HG03097 (cell line): ENCODE measurements around the gene ZNF784.

Experiments used
- ATAC-seq: cut with Tn5 transposase; IDR thresholded peaks from one replicate; pipeline ENCODE4 v1.9.1; 2021; ENCODE audit not compliant: unreplicated experiment, low FRiP score

Gene ZNF784

DNA sequence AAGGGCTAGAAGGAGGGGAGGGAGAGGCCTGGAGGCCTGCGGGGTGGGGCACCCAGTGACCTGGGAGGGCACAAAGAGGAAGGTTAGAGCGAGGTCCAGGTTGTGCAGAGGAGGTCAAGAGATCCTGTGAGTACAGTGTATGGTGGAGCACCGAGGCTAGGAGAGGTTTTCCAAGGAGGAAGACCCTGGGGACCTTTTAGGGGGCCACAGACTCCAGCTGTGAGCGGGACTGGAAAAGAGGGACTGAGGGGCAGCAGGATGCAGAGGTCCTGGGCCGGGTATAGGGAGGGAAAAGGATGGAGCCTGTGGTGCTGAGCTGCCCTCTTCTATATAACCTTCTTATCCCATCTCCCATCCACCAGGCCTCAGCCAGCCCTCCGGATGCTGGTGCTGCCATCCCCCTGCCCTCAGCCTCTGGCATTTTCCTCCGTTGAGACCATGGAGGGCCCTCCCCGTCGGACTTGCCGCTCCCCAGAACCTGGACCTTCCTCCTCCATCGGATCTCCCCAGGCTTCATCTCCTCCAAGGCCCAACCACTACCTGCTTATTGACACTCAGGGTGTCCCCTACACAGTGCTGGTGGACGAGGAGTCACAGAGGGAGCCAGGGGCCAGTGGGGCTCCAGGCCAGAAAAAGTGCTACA is 19.9 kb upstream of the ZNF784 start:
- no peak for ATAC-seq

- no peak for ATAC-seq
Observed at GRCh38 chr19:55643887-55644176, 19.5 kb upstream of the ZNF784 start.

- no peak for ATAC-seq
Observed at GRCh38 chr19:55643003-55643886, 18.9 kb upstream of the ZNF784 start, which contains the start of gene ZNF581. ZNF581 (plus strand) TSS chr19:55643649; CDS start chr19:55644572, 923 bp downstream.

DNA sequence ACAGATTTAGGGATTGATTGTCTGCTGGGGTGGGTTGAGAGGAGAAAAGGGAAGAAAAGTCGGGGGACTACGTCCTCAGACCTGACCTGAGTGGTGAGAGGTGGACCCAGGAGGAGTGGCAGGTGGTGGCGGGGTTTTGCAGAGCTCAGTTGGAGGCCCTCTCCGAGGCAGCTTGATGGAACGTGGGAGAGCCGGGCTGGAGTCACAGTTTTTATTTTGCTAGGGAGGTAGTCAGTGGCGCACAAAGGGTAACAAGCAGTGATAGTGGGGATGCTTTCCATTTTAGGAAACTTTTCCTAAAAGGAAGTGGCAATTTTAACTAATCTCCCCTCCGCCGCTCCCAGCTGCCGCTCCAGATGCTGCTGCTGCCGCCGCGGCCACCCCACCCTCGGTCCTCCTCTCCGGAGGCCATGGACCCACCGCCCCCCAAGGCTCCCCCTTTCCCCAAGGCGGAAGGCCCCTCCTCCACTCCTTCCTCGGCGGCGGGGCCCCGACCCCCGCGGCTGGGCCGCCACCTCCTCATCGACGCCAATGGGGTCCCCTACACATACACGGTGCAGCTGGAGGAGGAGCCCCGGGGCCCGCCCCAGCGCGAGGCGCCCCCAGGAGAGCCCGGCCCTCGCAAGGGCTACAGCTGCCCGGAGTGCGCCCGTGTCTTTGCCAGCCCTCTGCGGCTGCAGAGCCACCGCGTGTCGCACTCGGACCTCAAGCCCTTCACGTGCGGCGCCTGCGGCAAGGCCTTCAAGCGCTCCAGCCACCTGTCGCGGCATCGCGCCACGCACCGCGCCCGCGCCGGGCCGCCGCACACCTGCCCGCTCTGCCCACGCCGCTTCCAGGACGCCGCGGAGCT is 18.0 kb upstream of the ZNF784 start:
- ATAC-seq: no peak

- no peak for ATAC-seq
Observed at GRCh38 chr19:55641426-55642152, 17.2 kb upstream of the ZNF784 start.

DNA sequence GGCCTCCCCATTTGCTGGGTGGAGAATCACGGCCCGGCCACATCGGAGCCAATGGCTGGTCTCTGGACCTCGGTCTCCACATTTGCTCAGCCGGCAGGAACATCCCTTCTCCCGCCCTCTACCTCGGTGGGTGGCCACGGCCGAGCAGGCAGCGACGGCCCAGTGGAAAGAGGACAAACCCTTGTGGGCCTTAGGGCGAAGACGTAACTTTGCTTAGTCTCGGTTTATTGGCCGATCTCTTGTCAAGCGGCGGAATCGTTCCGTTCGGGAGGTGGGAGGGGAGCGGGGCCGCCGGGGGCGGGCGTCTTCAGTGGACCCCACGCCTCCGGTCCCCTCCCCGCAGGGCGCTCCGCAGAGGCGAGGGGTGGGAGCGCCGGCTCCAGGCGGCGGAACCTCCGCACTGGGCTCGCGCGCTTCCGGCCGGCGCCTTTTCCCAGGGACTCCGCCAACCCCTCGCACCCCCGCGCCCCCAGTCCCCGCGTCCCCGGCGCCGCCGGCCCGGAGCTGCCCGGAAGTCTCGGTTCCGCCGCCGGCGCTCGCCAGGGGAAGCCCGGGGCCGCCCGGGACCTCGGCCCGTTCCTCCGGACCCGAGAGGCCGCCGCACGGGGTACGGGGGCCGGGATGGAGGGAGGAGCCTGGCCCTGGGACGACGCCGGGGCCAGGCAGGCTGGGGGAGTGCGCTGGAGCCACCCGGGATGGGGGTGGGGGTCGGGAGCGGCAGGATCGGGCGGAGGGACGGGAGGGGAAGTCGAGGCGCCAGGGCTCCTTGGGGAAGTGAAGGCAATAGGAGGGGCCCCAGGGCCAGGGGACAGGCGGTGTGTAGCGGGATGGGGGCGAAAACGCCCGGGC is 16.4 kb upstream of the ZNF784 start, which contains the start of gene ZNF580:
TSS of gene ZNF580 (plus strand) at position 426 of the 849 bp plus-strand sequence. CDS start 1,507 bp downstream, outside the sequence.
- ATAC-seq: no peak

DNA sequence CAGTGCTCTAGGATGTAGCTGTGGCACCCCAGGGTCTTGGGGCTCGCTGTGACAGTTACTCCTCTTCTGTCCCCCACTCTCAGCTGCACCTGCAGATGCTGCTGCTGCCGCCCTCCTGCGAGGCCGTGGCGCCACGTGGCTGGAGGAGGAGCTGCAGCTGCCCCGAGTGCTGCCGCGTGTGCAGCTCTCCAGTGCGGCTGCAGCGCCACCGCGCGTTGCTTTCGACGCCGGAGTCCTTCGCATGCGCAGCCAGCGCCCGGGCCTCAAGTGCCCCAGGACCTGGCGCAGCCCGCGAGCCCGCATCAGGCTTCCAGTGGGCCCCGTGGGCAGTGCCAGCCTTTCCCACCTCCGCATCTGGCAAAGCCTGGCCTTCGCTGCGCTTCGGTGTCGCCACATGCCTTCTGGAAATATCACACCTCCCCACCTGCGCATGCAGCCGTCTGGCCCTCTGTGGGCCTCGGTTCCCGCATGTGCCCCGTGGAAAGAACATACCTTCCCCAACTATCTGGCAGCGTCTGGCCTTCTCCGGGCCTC is 15.7 kb upstream of the ZNF784 start:
- no peak for ATAC-seq

DNA sequence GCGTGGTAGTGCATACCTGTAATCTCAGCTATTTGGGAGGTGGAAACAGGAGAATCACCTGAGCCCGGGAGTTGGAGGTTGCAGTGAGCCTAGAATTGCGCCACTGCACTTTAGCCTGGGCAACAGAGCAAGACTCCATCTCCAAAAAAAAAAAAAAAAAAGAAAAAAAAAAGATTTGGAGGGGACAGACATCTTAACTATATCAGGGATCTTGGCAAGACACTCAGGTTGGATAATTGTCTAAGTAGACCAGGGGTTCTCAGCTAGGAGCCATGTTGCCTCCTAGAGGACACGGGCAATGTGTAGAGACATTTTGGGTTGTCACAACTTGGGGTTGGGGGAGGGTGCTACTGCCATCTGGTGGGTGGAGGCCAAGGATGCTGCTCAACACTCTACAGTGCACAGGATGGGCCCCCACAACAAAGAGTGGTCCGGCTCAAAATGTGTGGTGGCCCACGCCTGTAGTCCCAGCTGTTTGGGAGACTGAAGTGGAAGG is 14.5 kb upstream of the ZNF784 start:
- ATAC-seq: no peak

DNA sequence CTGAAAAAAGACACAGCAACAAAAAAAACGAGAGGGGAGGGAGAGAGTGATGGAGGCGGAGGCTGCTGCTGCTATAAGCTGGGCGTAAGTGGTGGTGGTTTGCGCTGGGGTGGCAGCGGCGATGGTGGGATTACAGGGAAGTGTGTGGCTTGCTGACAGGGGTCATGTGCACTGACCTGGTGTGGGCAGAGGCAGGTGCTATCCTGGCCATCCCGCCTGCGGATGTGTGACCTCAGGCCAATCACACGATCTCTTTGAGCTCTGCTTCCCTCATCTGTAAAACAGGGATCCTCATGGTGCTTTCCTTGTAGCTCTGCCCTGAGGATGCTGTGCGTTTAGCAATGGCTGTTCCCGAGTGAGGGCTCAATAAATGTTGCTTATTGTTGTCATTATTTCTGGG is 13.2 kb upstream of the ZNF784 start:
- ATAC-seq: no peak

GRCh38 chr19:55636723-55637122 is 12.4 kb upstream of the ZNF784 start:
- ATAC-seq: no peak

DNA sequence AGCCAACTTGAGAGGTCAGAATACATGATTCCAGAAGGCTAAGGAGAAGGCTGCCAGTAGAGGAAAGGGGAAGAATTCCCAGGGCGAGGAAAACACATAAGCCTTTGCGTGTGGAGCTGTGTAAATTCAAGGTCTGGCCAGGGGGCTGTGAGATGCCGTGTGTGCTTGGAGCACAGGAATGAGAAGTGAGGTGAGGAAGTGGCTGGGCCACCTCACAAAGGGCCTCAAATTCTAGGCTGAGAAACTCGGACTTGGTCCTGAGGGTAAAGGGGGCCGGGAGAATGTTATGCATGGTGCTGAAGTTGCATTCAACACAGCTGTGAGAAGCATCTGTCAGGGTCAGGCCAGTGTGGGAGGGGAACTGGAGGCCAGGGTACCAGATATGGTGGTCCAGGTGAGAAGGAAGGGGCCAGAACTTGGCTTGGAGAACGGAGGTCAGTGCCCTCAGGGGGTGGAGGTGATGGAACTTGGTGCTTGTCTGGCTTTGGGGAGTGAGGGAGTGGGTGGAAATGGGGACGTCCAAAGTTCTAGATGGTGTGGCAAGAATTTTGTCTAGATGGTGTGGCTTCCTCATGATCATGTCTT is 11.6 kb upstream of the ZNF784 start:
- no peak for ATAC-seq

- ATAC-seq: no peak
Observed at GRCh38 chr19:55635334-55635717, 11.0 kb upstream of the ZNF784 start.

DNA sequence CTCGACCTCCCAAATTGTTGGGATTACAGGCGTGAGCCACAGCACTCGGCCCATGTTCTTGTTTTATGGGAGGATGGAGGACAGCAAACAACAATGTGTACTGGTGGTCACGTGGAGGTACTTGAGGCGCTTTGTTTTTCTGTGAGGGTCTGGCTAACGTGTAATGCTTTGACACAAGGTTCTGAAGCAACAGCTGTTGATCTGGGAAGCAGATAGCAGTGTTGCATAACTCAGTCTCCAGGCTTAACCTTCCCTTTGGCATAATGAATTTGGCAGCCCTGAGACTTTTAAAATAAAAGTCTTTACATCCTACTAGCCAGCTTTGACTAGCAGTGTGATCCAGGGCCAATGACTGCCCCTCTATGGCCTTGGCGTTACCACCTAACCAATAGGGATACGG is 9.5 kb upstream of the ZNF784 start:
- no peak for ATAC-seq

DNA sequence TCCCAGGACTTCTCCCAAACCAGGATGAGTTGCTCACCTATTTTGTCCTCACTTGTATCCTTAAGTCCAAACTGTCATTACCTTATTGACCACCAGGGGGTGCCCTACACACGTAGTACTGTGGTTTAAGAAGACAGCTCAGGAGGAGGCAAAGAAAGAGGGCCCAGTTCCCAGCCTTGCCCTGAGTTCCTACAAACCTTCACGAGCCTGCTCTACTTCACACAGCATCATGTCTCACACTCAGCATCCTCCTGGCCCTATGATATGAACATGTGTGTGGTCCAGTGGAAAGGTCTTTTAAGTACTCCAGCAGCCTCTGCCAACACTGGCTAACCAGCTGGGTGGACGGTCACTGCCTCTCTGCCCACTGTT is 8.1 kb upstream of the ZNF784 start:
- no peak for ATAC-seq

DNA sequence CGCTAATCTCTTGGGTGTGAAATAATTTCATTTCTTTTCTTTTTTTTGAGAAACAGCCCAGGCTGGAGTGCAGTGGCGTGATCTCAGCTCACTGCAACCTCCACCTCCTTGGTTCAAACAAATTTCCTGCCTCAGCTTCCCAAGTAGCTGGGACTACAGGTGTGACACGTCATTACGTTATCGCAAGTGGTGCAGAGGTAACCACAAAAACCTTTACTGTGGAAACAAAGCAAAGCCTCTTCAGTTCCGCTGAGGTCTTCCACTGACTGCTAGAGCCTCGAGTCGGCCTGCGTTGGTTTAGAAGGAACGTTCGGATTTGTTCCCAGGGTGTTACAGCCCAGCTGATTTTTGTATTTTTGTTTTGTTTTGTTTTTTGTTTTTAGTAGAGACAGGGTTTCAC is 2.0 kb upstream of the ZNF784 start:
- ATAC-seq: no peak

DNA sequence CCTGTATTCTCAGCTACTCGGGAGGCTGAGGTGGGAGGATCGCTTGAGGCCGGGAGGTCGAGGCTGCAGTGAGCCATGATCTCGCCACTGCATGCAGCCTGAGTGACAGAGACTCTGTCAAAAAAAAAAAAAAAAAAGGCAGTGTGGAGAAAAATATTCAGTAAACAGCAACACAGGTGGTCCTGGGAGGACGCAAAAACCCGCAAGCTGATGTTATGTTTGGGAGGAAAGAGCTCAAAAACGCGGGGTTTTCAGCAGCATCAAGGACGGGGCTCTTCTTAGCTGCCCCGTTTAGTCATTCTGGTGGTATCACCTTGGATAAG is 599 bp upstream of the ZNF784 start:
- ATAC-seq: no peak

DNA sequence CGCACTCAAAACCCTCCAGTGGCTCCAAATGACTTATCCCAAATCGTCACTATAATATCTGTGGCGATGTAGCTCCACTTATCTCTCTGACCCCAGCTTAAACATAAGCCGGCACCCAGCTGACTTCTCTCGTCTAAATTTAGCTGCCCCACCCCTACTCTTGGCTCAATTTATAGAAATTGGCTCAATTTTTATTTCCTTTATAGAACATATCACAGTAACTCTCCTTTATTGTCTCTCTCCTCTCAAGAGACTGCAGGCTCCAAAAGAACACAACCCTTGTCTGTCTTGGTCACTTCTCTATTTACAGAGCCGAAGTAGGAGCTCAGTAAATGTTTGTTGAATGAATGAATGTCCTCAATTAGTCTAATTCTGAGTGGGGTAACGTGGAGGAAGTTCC is 805 bp downstream of the ZNF784 start:
- ATAC-seq: no peak

- no peak for ATAC-seq
Observed at GRCh38 chr19:55623130-55623529, 1.2 kb downstream of the ZNF784 start.
